Measurements from ENCODE around the gene TLE6. TPM values are rescaled to one million over a fixed set of nuclear protein-coding genes. Genes with fewer than 3 reads are reported as not detected.

TLE6 gene
- total and polyA plus RNA-seq, 2 donors (not counting 3 experiments of a cell fraction or from before 2014, with no cell fraction given), result 1.6 to 1.9 TPM

DNA sequence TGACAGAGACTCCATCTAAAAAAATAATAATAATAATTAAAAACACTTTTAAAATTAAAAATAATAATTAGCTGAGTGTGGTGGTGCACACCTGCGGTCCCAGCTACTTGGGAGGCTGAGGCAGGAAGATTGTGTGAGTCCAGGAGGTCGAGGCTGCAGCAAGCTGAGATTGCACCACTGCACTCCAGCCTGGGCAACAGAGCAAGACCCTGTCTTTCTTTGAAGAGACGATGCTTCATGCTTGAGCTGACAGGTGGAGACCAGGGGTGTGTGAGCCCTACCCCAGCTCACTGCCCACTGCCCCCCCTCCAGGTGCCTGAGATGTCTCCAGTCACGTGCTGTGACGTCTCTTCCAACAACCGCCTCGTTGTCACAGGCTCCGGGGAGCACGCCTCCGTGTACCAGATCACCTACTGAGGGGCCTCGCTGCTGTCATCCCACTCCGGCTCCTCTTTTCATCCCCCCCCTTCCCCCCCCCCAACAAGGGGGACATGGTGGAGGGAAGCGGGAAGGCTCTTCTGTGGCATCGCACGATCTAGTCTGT, 17.3 kb downstream of the TLE6 start:
- H3K36me3 ChIP-seq (ENCODE audit: control insufficient read depth in 2 of 2, extremely low read depth in 1 of 2, insufficient read depth in 2 of 2, low read length in 2 of 2), result peaks cover 0 to 13% of the 10 kb centered on the region in 2 experiments

More for the DNA sequence above, 17.3 kb downstream of the TLE6 start:
- no peak for DNase-seq (ENCODE audit: low read depth, low spot score)
- Histone ChIP-seq H3K4me2 (ENCODE audit: insufficient read depth, low read length) (no peak overlapping the region), H3K27me3 (ENCODE audit: control insufficient read depth in 2 of 2, insufficient read depth in 2 of 2, low read length in 2 of 2) (no peaks in the 10 kb centered on the region), H4K20me1 (replicated peaks; ENCODE audit: control insufficient read depth, extremely low read depth, insufficient read depth, low read length) (no peaks in the 10 kb centered on the region), H3K4me1 (ENCODE audit: control insufficient read depth, extremely low read depth, insufficient read depth, low read length) (no peaks in the 10 kb centered on the region), H3K4me3 (replicated peaks in 1 of 3; ENCODE audit: insufficient read depth in 1 of 3, low read depth in 1 of 3, low read length in 3 of 3) (no peak overlapping the region), H2AFZ (ENCODE audit: low read depth, low read length) (no peak overlapping the region), H3K79me2 (ENCODE audit: control insufficient read depth, insufficient read depth, low read length) (no peaks in the 10 kb centered on the region), H3K9me3 (replicated peaks; ENCODE audit: control insufficient read depth, insufficient read depth, low read length) (no peaks in the 10 kb centered on the region), H3K27ac (ENCODE audit: insufficient read depth, low read depth, low read length) (no peak overlapping the region), H3K9me1 (replicated peaks; ENCODE audit: control insufficient read depth, extremely low read depth, insufficient read depth, low read length) (no peaks in the 10 kb centered on the region), H3K9ac (replicated peaks; ENCODE audit: extremely low read depth, insufficient read depth, low read length) (no peak overlapping the region)
- dilution Hi-C loops (cut with MboI; ENCODE audit: extremely low pct_ligation_motif_present, low sequenced_read_pairs) (no loop called here), intact Hi-C loops (cut with micrococcal nuclease) (no loop called here)
- TF ChIP-seq MYC (IDR thresholded peaks at IDR 0.05; ENCODE audit: low read depth, low read length) (no peak), POLR2A (IDR thresholded peaks at IDR 0.05; ENCODE audit: low read depth, low read length) (no peak), FOS (IDR thresholded peaks at IDR 0.05; ENCODE audit: borderline replicate concordance, insufficient read depth, low read length) (no peak), GATA2 (IDR thresholded peaks at IDR 0.05; ENCODE audit: insufficient read depth, insufficient read length, low read depth, low read length) (no peak), POLR2AphosphoS5 (IDR thresholded peaks at IDR 0.05; ENCODE audit: insufficient read depth, low read depth, low read length) (no peak), EZH2 (IDR thresholded peaks at IDR 0.05; ENCODE audit: borderline replicate concordance, low read depth, low read length, severe bottlenecking) (no peak), JUN (IDR thresholded peaks at IDR 0.05; ENCODE audit: borderline replicate concordance, insufficient read depth, insufficient read length, low read depth) (no peak)
- TF ChIP-seq, protein P1, sequence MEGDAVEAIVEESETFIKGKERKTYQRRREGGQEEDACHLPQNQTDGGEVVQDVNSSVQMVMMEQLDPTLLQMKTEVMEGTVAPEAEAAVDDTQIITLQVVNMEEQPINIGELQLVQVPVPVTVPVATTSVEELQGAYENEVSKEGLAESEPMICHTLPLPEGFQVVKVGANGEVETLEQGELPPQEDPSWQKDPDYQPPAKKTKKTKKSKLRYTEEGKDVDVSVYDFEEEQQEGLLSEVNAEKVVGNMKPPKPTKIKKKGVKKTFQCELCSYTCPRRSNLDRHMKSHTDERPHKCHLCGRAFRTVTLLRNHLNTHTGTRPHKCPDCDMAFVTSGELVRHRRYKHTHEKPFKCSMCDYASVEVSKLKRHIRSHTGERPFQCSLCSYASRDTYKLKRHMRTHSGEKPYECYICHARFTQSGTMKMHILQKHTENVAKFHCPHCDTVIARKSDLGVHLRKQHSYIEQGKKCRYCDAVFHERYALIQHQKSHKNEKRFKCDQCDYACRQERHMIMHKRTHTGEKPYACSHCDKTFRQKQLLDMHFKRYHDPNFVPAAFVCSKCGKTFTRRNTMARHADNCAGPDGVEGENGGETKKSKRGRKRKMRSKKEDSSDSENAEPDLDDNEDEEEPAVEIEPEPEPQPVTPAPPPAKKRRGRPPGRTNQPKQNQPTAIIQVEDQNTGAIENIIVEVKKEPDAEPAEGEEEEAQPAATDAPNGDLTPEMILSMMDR (IDR thresholded peaks at IDR 0.05; ENCODE audit: extremely low read depth in 1 of 2, insufficient read depth in 1 of 2, low read depth in 1 of 2, low read length in 2 of 2), result no peak
- TF ChIP-seq, protein P2, sequence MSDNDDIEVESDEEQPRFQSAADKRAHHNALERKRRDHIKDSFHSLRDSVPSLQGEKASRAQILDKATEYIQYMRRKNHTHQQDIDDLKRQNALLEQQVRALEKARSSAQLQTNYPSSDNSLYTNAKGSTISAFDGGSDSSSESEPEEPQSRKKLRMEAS (IDR thresholded peaks at IDR 0.05; ENCODE audit: insufficient read depth, insufficient read length), result no peak
- ChIA-PET CTCF (no interaction called here), POLR2A (no interaction called here)
- BruUV-seq (replicated peaks), result no TSS peak
- no peak for FAIRE-seq

All from endothelial cell of umbilical vein (primary cell).